GM18907 (cell line): ENCODE results near the gene FER1L5.

ENCODE experiments used
- ATAC-seq: cut with Tn5 transposase; IDR thresholded peaks from one replicate; pipeline ENCODE4 v1.9.1; 2021; ENCODE audit warnings: mild to moderate bottlenecking, moderate library complexity; ENCODE audit not compliant: unreplicated experiment

FER1L5 gene

DNA sequence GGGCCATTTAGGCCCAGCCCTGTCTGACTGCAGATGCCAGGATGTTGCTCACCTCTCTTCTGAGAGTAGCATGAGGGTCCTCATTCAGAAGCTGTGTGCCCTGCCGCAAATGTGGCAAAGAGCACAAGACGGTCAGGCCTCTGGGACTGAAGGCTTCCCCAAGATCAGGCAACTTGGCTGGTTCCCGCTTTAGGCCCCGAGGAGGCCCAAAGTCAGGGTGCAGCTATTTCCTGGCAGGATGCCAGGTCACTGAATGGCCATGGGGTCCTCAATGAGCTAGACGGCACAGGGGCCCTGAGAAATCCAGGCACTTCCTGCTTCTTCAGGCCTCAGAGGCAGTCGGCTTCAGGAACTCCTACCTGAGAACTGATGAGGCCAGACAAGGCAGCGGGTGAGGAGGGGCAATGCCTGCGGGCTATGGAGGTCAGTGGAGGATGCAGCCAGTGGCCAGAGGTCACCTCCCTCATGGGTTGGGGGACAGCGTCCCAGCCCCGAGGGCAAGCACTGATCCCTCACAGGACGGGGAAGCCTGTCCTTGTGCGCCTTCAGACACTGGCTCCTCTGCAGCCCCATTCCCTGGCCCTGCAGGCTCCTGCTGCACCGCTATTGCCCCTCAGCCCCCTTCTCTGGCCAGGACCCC lies 52.4 kb downstream of the FER1L5 start:
- ATAC-seq = no peak

DNA sequence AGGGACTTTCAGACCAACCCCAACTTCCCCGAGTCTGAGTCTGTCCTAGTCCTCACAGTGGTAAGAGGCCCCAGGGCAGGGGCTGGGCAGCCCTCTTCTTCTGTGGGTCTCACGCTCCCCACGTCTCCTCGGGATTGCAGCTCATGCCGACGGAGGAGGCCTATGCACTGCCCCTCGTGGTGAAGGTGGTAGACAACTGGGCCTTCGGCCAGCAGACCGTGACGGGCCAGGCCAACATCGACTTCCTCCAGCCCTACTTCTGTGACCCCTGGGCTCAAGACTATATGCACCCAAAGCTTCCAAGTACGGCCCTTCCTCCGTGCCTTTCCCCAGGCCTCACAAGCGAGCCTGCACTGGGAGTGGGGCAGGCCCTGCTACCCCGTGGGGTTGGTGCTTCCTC lies 53.0 kb downstream of the FER1L5 start:
- no peak for ATAC-seq

DNA sequence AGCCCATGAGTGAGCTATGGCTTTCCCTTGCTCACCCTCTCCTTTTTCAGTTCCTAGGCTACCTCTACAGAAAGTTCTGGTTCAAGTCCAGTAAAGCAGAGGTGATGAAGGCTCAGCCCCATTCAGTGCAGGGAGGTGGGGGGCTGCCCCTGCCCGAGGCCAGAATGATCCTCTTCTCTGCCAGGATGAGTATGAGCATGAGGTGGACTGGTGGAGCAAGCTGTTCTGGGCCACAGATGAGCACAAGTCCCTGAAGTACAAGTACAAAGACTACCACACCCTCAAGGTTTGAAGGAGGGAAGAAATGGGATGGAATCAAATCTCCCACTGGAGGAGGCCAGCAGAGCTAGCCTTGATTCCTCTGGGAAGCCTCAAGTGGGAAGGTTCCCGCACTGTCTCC lies 54.9 kb downstream of the FER1L5 start:
- ATAC-seq = no peak

DNA sequence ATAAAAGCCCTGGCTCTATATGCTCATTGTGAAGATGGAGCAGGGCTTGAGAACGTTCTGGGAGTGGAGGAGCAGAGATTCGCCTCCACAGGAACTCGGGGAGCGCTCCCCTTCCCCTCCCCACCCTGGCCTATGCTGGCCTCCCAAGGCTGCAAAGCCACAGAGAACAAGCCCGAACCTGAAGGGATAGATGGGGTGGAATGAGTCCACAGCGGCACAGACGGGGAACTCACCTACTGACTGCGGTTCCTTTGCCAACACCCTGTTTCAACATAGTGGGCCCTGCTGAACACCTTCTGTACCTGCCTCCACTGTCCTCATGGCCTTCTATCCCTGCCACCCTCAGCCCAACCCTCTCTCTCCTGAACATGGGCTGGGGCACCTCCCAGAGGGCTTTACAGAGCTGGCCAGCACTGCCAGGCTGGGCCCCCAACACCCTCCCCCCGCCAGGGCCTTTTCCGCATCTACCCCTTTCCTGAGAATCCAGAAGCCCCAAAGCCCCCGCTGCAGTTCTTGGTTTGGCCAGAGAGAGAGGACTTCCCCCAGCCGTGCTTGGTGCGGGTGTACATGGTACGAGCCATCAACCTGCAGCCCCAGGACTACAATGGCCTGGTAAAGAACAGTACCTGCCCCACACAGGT lies 55.8 kb downstream of the FER1L5 start:
- ATAC-seq = no peak

DNA sequence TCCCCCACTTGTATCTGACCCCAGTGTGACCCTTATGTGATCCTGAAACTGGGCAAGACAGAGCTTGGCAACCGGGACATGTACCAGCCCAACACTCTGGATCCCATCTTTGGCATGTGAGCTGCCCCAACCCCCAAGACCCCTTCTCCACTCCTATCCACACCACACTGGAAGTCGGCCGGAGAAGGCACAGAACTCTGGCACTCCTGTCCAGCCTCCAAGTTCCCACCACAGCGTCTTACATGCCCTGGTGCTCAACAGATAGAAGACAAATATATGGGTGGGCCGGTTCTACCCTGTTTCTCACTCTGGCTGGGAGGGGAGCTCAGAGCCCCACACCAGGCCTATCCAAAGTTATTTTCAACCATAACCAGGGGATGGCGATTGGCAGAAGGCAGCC lies 56.5 kb downstream of the FER1L5 start:
- no peak for ATAC-seq

DNA sequence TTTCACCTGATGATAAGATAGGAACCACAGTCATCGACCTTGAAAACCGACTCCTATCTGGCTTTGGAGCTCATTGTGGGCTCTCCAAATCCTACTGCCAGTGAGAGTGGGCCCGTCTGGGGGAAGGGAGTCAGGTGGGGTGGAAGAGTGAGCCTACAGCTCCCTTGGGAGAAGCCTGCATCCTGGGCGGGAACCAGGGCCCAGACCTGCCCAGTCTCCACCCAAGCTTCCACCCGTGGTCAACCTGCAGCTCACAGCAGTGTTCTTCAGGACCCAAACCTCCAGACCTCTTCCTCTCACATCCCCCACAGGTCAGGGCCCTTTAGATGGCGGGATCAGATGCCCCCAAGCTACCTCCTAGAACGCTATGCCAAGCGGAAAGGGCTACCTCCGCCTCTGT lies 57.1 kb downstream of the FER1L5 start:
- ATAC-seq = no peak

DNA sequence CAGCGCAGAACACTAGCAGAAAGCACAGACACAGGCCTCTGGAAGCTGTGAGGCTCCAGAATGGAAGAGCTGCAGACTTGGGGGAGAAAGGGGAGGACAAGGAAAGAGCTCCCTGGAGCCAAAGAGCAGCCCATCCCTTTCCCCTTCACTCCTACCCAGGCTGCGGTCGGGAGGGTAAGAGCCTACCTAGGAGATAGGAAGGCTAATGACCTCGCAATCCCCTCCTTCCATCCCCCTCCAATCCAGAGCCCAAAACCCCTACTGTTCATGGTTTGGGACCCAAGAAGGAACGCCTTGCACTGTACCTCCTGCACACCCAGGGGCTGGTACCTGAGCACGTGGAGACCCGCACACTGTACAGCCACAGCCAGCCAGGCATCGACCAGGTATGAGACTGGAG lies 57.5 kb downstream of the FER1L5 start:
- ATAC-seq = no peak

DNA sequence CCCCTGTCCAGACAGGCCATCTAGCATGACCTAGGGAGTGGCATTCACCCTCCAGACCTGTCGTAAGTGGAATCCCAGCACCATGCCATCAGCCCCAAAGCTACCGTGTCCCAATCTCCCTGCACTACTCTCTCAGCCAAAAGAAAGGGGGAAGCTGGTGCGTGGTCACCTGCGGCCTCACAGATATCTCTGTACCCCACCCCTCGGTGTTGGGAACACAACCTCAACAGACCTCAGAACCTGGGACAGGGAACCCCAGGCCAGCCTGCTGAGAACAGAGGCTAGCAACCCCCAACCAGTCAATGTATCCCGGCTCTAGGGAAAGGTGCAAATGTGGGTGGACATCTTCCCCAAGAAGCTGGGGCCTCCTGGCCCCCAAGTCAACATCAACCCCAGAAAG lies 59.1 kb downstream of the FER1L5 start:
- no peak for ATAC-seq

DNA sequence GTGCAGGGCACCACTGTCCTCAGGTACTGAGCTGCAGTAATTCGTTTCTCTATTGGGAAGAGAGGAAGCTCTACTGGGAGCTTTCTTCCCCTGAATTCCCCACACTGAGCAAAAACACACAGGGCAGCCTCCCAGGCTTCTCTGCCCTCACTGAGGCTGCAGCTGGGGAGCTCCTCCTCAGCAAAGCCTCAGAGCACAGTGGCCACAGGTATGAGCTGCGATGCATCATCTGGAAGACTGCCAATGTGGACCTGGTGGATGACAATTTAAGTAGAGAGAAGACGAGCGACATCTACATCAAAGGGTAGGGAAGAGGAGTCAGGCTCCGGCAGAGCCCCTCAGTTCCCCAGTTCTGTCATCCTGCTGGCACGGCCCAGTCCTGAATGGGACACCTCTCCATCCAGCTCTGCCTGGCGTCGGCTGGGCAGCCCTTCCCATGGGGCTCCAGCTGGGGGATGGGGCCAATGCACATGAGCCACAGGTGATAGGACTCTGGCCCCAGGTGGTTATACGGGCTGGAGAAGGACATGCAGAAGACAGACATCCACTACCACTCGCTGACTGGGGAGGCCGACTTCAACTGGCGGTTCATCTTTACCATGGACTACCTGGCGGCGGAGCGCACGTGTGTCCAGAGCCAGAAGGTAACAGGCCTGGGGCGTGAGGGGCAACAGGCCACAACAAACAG lies 59.7 kb downstream of the FER1L5 start:
- no peak for ATAC-seq

DNA sequence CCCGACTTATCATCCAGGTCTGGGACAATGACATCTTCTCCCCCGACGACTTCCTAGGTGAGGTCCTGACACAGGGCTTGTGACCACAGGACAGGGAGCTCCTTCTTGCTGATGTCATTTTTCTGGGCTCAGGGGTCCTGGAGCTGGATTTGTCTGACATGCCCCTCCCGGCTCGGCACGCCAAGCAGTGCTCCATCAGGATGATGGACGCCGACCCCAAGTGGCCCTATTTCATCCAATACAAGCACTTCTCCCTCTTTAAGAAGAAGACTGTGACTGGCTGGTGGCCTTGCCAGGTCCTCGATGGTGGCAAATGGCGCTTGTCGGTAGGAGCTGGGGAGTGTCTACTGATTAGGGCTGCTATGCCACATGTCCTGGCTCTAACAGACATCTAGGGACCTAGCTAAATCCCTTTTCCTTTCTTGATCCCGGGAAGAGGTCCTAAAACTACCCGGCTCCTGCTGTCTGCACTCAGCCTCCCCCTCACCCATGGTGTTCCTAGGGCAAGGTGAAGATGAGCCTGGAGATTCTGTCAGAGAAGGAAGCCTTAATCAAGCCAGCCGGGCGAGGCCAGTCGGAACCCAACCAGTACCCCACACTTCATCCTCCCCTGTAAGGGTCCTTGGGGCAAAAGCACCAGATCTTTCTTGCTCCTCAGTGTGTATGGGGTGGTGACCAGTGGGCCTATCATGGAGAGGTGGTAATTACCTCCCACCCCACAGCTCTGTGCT lies 60.6 kb downstream of the FER1L5 start:
- no peak for ATAC-seq

DNA sequence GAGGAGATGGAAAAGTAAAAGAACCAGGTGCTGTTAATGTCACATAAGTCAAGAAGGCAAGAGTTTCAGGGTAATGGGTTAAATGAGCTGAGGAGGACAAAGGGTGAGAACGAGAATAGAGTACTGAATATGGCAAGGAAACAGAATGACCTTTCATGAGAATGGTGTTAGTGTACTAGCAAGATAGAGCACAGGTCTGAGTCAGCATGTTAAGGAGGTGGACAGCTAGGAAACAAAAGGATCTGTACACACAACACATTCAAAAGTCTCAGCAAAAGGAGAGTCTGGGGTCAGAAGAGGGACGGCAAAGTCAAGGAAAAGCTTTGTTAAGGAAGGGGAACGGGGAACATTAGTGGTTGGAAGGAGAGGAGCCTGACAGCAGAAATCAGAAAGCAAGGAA lies 68.4 kb downstream of the FER1L5 start:
- no peak for ATAC-seq

DNA sequence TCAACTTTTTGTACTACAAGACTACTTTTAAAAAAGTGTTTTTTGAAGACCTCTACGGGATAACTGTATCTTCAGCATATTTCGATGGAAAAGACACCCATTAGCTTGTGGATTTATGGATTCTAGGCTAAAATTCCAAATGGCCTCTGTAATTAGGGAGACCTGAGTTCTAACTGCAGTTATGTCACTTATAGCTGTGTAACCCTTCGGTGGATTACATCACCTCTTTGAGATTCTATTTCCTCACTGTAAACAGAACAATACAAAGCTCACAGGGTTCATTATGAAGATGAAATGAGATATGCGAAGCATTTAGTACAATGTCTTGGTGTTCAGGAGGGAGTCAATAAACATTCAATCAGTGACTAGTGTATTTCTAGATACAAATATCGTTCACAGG lies 73.1 kb downstream of the FER1L5 start:
- no peak for ATAC-seq

DNA sequence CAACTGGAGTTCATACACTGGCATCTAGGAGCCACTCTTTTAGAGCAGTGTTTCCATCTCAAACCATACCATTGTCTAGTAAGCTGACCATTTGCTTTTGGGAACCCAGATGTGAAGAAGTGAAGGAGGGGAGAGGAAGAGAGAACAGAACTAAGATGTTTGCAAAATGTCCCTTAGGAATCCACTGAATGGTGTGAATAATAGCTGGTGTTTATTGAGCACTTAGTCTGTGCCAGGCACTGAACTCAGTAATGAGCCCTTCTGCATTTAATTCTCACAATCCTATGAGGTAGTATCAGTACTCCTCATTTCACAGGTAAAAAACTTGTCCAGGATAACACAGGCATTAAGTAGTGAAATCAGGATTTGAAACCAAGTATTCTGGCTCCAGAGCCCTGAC lies 73.8 kb downstream of the FER1L5 start:
- no peak for ATAC-seq

DNA sequence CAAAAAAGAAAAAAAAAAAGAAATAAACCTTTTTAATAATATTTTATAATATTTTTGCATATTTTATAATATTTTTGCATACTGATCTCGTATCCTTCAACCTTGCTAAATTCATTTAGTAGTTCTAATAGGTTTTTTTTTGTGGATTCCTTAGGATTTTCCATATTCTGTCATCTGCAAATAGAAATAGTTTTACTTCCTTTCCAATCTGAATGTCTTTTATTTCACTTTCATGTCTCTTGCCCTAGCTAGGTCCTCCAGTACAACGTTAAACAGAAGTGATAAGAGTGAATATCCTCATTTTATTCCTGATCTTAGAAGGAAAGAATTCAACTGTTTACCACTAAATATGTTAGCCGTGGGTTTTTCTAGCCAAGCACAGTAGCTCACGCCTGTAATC lies 83.6 kb downstream of the FER1L5 start:
- ATAC-seq = no peak

DNA sequence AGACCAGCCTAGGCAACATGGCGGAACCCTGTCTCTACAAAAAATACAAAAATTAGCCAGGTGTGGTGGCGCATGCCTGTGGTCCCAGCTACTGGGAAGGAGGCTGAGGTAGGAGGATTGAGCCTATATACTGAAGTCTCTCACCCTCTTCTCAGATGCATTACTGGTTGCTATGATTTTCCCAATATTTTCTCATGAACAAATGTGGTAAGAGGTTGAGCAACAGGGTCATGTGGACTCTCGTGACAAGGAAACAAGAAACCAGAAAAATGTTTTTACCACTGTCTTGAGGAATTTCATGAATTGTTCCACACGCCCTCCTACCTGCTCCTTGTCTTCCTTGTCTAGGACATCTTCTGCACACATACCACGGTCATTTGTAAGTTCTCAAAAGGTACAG lies 84.9 kb downstream of the FER1L5 start:
- no peak for ATAC-seq

DNA sequence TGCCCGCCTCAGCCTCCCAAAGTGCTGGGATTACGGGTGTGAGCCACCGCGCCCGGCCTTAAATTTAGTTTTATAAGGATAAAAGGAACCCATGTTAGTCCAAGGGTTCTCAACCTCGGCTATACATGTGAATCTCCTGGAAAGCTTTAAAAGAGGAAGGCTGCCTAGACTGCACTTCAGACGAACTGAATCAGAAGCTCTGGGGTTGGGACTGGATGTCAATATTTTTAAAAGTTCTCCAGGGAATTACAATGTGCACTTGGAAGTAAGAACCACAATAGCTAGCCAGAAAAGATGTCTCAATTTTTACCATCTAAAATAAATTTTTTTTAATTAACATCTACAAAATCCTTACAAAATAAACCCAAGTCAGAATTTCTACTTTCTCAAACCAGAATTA lies 87.2 kb downstream of the FER1L5 start:
- no peak for ATAC-seq

DNA sequence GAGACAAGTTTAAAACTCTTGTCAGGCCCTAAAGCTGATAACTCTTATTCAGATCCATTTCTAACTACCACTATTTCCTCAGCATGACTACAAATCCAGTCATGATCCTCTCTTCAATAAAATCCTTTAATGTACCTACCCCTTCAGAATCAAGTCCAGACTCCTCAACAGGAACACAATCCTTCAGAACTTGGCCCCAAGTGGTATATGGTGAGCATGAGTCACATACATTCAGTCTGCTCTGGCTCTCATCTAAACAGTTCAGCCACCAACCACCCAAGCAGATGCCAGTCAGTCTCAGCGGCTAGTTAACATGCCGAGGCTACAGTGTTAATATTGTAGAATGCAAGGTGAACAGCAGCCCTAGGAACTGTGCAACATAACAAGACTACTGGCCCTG lies 87.6 kb downstream of the FER1L5 start:
- ATAC-seq = no peak

DNA sequence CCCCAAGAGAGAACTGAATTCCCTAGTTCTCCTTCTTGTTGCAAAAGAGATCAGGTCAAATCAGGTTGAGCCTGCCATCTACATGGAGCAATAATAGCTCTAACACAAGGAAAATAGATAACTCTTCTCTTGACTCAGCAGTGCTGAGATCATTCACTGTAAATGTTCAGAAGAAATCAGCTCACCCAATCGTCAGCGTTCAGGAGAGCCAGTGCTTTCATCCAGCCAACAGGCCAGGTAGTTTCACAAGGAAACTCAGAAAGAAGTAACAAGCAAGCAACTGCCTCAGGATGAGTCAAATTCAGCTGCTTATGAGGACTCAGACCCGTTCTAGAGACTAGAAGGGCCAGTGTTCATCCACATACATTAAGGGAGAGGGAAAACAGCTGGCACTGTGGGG lies 91.4 kb downstream of the FER1L5 start:
- no peak for ATAC-seq

DNA sequence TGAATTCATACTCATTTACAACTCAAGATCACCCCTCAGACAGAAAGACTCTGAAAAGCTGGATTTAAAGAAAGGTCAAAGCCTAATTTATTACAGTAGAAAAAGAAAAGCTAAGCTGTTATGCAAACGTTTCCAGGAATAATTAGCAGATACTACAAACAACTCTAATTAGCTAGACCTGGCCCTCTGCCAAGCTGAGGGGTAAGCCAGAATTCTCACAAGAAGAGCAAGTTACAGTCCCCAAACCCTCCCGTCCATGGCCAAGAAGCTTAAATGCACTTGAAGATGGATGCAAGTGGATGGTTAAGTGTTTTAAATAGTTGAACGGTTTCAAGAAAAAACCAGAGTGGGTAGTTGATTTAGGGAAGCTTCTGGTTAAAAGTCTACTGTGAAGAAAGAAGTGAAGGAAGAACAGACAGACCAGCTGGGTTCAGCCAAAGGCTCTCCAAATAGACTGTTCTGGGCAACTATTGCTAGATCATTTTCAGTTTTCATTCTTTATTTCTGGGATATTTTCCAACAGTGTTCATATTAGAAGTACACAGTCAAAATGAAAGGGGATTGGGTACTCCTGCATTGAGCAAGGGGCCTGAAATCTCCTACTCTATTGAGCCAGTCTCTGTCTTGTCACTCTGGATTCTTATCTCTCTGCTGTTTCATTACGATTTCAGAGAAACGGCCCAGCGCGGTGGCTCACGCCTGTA lies 92.5 kb downstream of the FER1L5 start:
- no peak for ATAC-seq

DNA sequence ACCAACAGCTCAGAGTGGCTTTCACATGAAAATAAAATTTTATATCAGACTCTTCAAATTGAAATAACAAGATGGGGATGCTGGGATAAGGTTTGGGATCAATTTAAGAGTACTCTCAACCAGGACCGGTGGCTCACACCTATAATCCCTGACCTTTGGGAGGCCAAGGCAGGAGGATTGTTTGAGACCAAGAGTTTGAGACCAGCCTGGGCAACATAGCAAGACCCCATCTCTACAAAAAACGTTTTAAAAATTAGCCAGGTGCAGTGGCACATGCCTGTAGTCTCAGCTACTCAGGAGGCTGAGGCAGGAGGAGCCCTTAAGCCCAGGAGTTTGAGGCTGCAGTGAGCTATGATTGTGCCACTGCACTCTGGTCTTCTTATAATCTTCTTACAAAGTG lies 94.7 kb downstream of the FER1L5 start:
- ATAC-seq = no peak

DNA sequence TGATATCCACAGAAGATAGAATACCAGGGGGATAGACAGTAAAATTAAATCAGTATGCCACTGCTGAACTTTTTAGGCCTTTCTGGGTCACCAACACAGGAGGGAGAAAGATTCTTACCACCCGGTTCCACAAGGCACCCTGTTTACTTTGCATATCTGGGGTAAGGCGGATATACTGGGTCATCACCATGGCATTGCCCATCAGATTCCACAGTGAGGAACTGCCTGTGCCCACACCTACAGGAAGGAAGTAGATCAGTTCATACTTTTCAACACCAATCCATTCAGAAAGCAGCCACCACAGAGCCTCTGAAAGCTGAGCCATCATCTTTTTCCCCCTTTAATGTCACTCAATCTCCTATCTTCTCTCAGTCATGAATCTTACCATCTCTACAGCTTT lies 95.3 kb downstream of the FER1L5 start:
- no peak for ATAC-seq
